A549 (cell line): ENCODE measurements around the gene PTPRJ. TPM values are rescaled to one million over a fixed set of nuclear protein-coding genes. Genes with fewer than 3 reads are reported as not detected.

Experiments used
- ATAC-seq, 2 experiments: fragments of 200-7000 bp in 1 of 2; fragments of >200 bp in 1 of 2; cut with Nextera tagmentation in 1 of 2; cut with Tn5 transposase in 1 of 2; 3 replicates each; pipeline versions ENCODE4 v1.8.0 to v1.9.1; 2018 to 2020; ENCODE audit warnings: mild to moderate bottlenecking in 1 of 2, moderate library complexity in 1 of 2
- CTCF ChIA-PET: fragments of 300-600 bp; sonication (Branson Sonifier 250); formaldehyde crosslinking; extraction: SDS; loops from one replicate; lab custom pipeline; 2021; ENCODE audit warnings: antibody characterized with exemption, inconsistent platforms; lab: Yijun Ruan, JAX
- POLR2A ChIA-PET: fragments of 350-600 bp; formaldehyde crosslinking; extraction: SDS; loops from one replicate; lab custom pipeline; 2021; ENCODE audit warnings: antibody characterized with exemption, inconsistent platforms; lab: Yijun Ruan, JAX
- DNase-seq, 2 experiments: peaks; one replicate each; pipeline versions ENCODE4 v3.0.0 to v3.0.0-alpha.2; 2011 to 2016; ENCODE audit warnings: low read depth in 1 of 2, low spot score in 1 of 2
- FAIRE-seq: peaks from 2 replicates; lab custom pipeline; 2011; peaks lifted over from hg19 to GRCh38; lab: Jason Lieb, UNC
- H3K27ac ChIP-seq, 2 experiments: fragments of >200 bp; sonication (Bioruptor Twin); formaldehyde crosslinking; 3 replicates each; pipeline ENCODE4 v1.5.1; 2016 to 2017
- H3K4me1 ChIP-seq: fragments of >200 bp; sonication (Bioruptor Twin); formaldehyde crosslinking; 3 replicates; pipeline ENCODE4 v1.6.1; 2016
- H3K4me2 ChIP-seq: fragments of >200 bp; sonication (Bioruptor Twin); formaldehyde crosslinking; 3 replicates; pipeline ENCODE4 v1.6.1; 2016
- H3K4me3 ChIP-seq: fragments of >200 bp; sonication (Bioruptor Twin); formaldehyde crosslinking; 3 replicates; pipeline ENCODE4 v1.5.1; 2016
- H3K9me3 ChIP-seq: fragments of >200 bp; sonication (Bioruptor Twin); formaldehyde crosslinking; 3 replicates; pipeline ENCODE4 v1.6.1; 2016
- CHD2 ChIP-seq: fragments of 150-350 bp; IDR thresholded peaks from 2 replicates; pipeline ENCODE4 v1.6.1; 2014; ENCODE audit warnings: low read length; ENCODE audit not compliant: partially characterized antibody
- CTCF ChIP-seq: fragments of >200 bp; sonication (Bioruptor Twin); formaldehyde crosslinking; IDR thresholded peaks from 3 replicates; pipeline ENCODE4 v1.5.1; 2016
- EHMT2 ChIP-seq: fragments of 200-600 bp; sonication (generic); IDR thresholded peaks from 2 replicates; pipeline ENCODE4 v1.6.1; 2016; ENCODE audit warnings: antibody characterized with exemption, low read depth, mild to moderate bottlenecking, moderate library complexity
- ESRRA ChIP-seq: fragments of 150-350 bp; IDR thresholded peaks from 2 replicates; pipeline ENCODE4 v1.6.1; 2014; ENCODE audit warnings: mild to moderate bottlenecking, low read length, borderline replicate concordance
- GATA3 ChIP-seq: IDR thresholded peaks from 2 replicates; pipeline ENCODE4 v1.6.1; 2012; ENCODE audit warnings: borderline replicate concordance
- HMGXB4 ChIP-seq: fragments of 250-450 bp; sonication (Bioruptor Pico); IDR thresholded peaks from 2 replicates; pipeline ENCODE4 v1.5.0; 2021; ENCODE audit warnings: mild to moderate bottlenecking, moderate library complexity, borderline replicate concordance
- HOXA7 ChIP-seq: fragments of 250-450 bp; sonication (Bioruptor Pico); IDR thresholded peaks from 2 replicates; pipeline ENCODE4 v1.5.0; 2020; ENCODE audit warnings: mild to moderate bottlenecking, moderate library complexity
- JUNB ChIP-seq: fragments of >200 bp; sonication (Bioruptor Twin); formaldehyde crosslinking; IDR thresholded peaks from 2 replicates; pipeline ENCODE4 v1.6.1; 2016
- KDM1A ChIP-seq: fragments of 200-600 bp; sonication (generic); IDR thresholded peaks from 2 replicates; pipeline ENCODE4 v1.6.1; 2016; ENCODE audit warnings: low read depth, mild to moderate bottlenecking
- KDM5A ChIP-seq: fragments of 200-600 bp; sonication (generic); IDR thresholded peaks from 2 replicates; pipeline ENCODE4 v1.6.1; 2016; ENCODE audit warnings: antibody characterized with exemption, mild to moderate bottlenecking
- MAX ChIP-seq: IDR thresholded peaks from 2 replicates; pipeline ENCODE4 v1.6.1; 2012
- MYC ChIP-seq: IDR thresholded peaks from 2 replicates; pipeline ENCODE4 v1.6.1; 2012; ENCODE audit warnings: mild to moderate bottlenecking, inconsistent platforms, low read length, improper control_type of control experiment, borderline replicate concordance
- NPAS2 ChIP-seq: fragments of 250-450 bp; sonication (Bioruptor Pico); IDR thresholded peaks from 2 replicates; pipeline ENCODE4 v1.8.0; 2022; ENCODE audit warnings: mild to moderate bottlenecking, moderate library complexity, borderline replicate concordance
- NR3C1 ChIP-seq: fragments of >200 bp; sonication (Bioruptor Twin); formaldehyde crosslinking; IDR thresholded peaks from 3 replicates; pipeline ENCODE4 v1.6.1; 2017
- POLR2A ChIP-seq: IDR thresholded peaks from 2 replicates; pipeline ENCODE4 v1.6.1; 2012; ENCODE audit warnings: mild to moderate bottlenecking, low read length
- RAD21 ChIP-seq, 2 experiments: fragments of >200 bp in 1 of 2; sonication (Bioruptor Twin) in 1 of 2; formaldehyde crosslinking in 1 of 2; IDR thresholded peaks in 1 of 2; conservative IDR thresholded peaks in 1 of 2; 2 replicates in 1 of 2; 3 replicates in 1 of 2; pipeline ENCODE4 v1.6.1; 2012 to 2018; ENCODE audit warnings: inconsistent platforms in 1 of 2
- REST ChIP-seq: fragments of 200-600 bp; sonication (generic); IDR thresholded peaks from 2 replicates; pipeline ENCODE4 v1.6.1; 2016; ENCODE audit warnings: antibody characterized with exemption, mild to moderate bottlenecking, moderate library complexity
- WGBS: methylation state at CpG from one replicate; pipeline ENCODE4 v1.1.6; 2017; ENCODE audit errors: missing lambda C conversion rate; 5-methylcytosine and 5-hydroxymethylcytosine counted together
- polyA plus RNA-seq, 4 experiments: library from polyadenylated mRNA; depleted of rRNA in 3 of 4; stranded (reverse); fragments of >200 nt; fragmentation: RNase III in 1 of 4; extraction: RNeasy Plus Mini Kit Qiagen cat#74134 plus additional on column Dnase treatment in 1 of 4; gene quantifications; 2 replicates in 3 of 4; 3 replicates in 1 of 4; pipeline ENCODE4 v1.2.3, GENCODE V29; 2011 to 2017

The PTPRJ gene
- polyA plus RNA-seq, 2 of the 4 experiments (the other 2 are of a cell fraction) = 30.3 to 50.5 TPM

GRCh38 chr11:48094643-48095339, 114.4 kb downstream of the PTPRJ start (continued):
- no peak for TF ChIP-seq HMGXB4 (CRISPR knock-in tag)
- TF ChIP-seq CTCF = no peak
- no peak for TF ChIP-seq CHD2
- no peak for TF ChIP-seq NR3C1
- TF ChIP-seq ESRRA = no peak
- no peak for TF ChIP-seq NPAS2 (CRISPR knock-in tag)
- TF ChIP-seq, all 56 proteins: peak for 0

- Histone ChIP-seq H3K9me3 (no peaks in the 10 kb centered on the region), H3K27ac (peak overlapping the region in 1 of 2 experiments; percentile 50; a peak in 2 of 6 replicates), H3K4me3 (no peak overlapping the region), H3K4me1 (peaks cover 85% of the 10 kb centered on the region), H3K4me2 (peak overlapping the region; percentile 15; the same call in 1 of the 3 replicates)
- FAIRE-seq (no peak), ATAC-seq (no peak)
- POLR2A ChIA-PET = no interaction called here
- WGBS = 76% methylated on average over 12 of the region's 12 CpGs
- CTCF ChIA-PET = interaction anchor here (1.2 to 3.5 kb wide), 2 partner anchors 12 to 162 kb away, joined by 11 to 25 read pairs; no protein-coding TSS in a partner anchor
- TF ChIP-seq MAX (no peak), KDM1A (no peak), EHMT2 (no peak), POLR2A (no peak), MYC (no peak), HOXA7 (CRISPR knock-in tag) (no peak), GATA3 (no peak), REST (no peak), KDM5A (no peak), JUNB (no peak), RAD21 (conservative IDR thresholded peaks at IDR 0.05 in 1 of 2, IDR thresholded peaks at IDR 0.05 in 1 of 2) (no peak)
- TF ChIP-seq, all 56 proteins: peak for 0
- no peak for DNase-seq
These were observed 115.6 kb downstream of the PTPRJ start for GRCh38 chr11:48095779-48096470.
